CD4-positive, alpha-beta T cell treated with Interleukin-4 for 4 hours (primary cell): ENCODE results near the gene CDC5L.

ENCODE experiments used
- DNase-seq: peaks from one replicate; pipeline ENCODE4 v3.0.0-alpha.2; 2020

CDC5L gene

GRCh38 chr6:44477293-44477894, 89.9 kb downstream of the CDC5L start:
- no peak for DNase-seq

GRCh38 chr6:44478158-44478557, 90.7 kb downstream of the CDC5L start:
- no peak for DNase-seq

- DNase-seq: no peak
Observed at GRCh38 chr6:44478591-44479254, 91.2 kb downstream of the CDC5L start.

GRCh38 chr6:44480097-44480541, 92.6 kb downstream of the CDC5L start:
- no peak for DNase-seq

GRCh38 chr6:44481056-44481455, 93.5 kb downstream of the CDC5L start:
- no peak for DNase-seq

- no peak for DNase-seq
Observed at GRCh38 chr6:44481760-44482159, 94.3 kb downstream of the CDC5L start.

- no peak for DNase-seq
Observed at GRCh38 chr6:44485601-44486401, 98.3 kb downstream of the CDC5L start.

GRCh38 chr6:44487002-44487401, 99.5 kb downstream of the CDC5L start:
- DNase-seq: no peak

GRCh38 chr6:44487586-44487985, 100.1 kb downstream of the CDC5L start:
- DNase-seq: no peak

GRCh38 chr6:44489910-44490604, 102.6 kb downstream of the CDC5L start:
- DNase-seq: no peak

GRCh38 chr6:44493132-44493531, 105.6 kb downstream of the CDC5L start:
- no peak for DNase-seq

GRCh38 chr6:44493593-44493992, 106.1 kb downstream of the CDC5L start:
- no peak for DNase-seq

- no peak for DNase-seq
Observed at GRCh38 chr6:44494011-44494501, 106.5 kb downstream of the CDC5L start.

GRCh38 chr6:44495036-44495901, 107.8 kb downstream of the CDC5L start:
- DNase-seq: no peak

GRCh38 chr6:44496665-44497369, 109.3 kb downstream of the CDC5L start:
- DNase-seq: no peak

- DNase-seq: no peak
Observed at GRCh38 chr6:44497807-44498206, 110.3 kb downstream of the CDC5L start.

- no peak for DNase-seq
Observed at GRCh38 chr6:44498436-44498835, 110.9 kb downstream of the CDC5L start.

- DNase-seq: no peak
Observed at GRCh38 chr6:44499609-44500008, 112.1 kb downstream of the CDC5L start.
